HG03342 (cell line): Measurements from ENCODE around the gene C8G.

ENCODE experiments used
- ATAC-seq: cut with Tn5 transposase; IDR thresholded peaks from one replicate; pipeline ENCODE4 v1.9.1; 2021; ENCODE audit warnings: mild to moderate bottlenecking, moderate library complexity; ENCODE audit not compliant: unreplicated experiment

The C8G gene

GRCh38 chr9:136944519-136945332, at the start of gene C8G, which contains the start of gene FBXW5:
C8G (plus strand) TSS chr9:136945243; CDS start chr9:136945321, 78 bp downstream.
FBXW5 (minus strand) TSS chr9:136944738; CDS start chr9:136944083, 655 bp downstream.
- peak; percentile 65 for ATAC-seq

GRCh38 chr9:136896027-136896426, 49.0 kb upstream of the C8G start:
- ATAC-seq, result no peak

- ATAC-seq, result no peak
These were observed 46.5 kb upstream of the C8G start for GRCh38 chr9:136898483-136899100.

GRCh38 chr9:136899196-136899595, 45.8 kb upstream of the C8G start:
- no peak for ATAC-seq

GRCh38 chr9:136900556-136900955, 44.5 kb upstream of the C8G start:
- no peak for ATAC-seq

- no peak for ATAC-seq
These were observed 44.0 kb upstream of the C8G start for GRCh38 chr9:136900988-136901515.

GRCh38 chr9:136901516-136902258, 43.4 kb upstream of the C8G start:
- ATAC-seq, result peak; percentile 63

GRCh38 chr9:136902259-136902821, 42.7 kb upstream of the C8G start:
- peak; percentile 49 for ATAC-seq

- no peak for ATAC-seq
These were observed 41.9 kb upstream of the C8G start for GRCh38 chr9:136903041-136903554.

GRCh38 chr9:136906266-136906665, 38.8 kb upstream of the C8G start:
- ATAC-seq, result no peak

- no peak for ATAC-seq
These were observed 37.8 kb upstream of the C8G start for GRCh38 chr9:136907011-136907914.

GRCh38 chr9:136910197-136910900, 34.7 kb upstream of the C8G start:
- ATAC-seq, result no peak

GRCh38 chr9:136910901-136911245, 34.2 kb upstream of the C8G start:
- no peak for ATAC-seq

GRCh38 chr9:136913701-136914438, 31.2 kb upstream of the C8G start:
- ATAC-seq, result no peak

- no peak for ATAC-seq
These were observed 29.3 kb upstream of the C8G start for GRCh38 chr9:136915632-136916329.

- ATAC-seq, result no peak
These were observed 28.5 kb upstream of the C8G start for GRCh38 chr9:136916330-136917184.

- ATAC-seq, result no peak
These were observed 27.1 kb upstream of the C8G start for GRCh38 chr9:136917902-136918301.
